Gastroesophageal sphincter (tissue), 3 donors: ENCODE measurements around the gene ARRDC5.

Experiments used
- CTCF ChIP-seq, 4 experiments: fragments of 200-600 bp in 2 of 4; fragments of 450-650 bp in 2 of 4; sonication (generic) in 1 of 4; IDR thresholded peaks; one replicate each; pipeline ENCODE4 v1.5.1; 2017 to 2019; ENCODE audit warnings: antibody characterized with exemption in 4 of 4, mild to moderate bottlenecking in 2 of 4, moderate library complexity in 2 of 4
- POLR2A ChIP-seq, 2 donors: fragments of 450-650 bp; IDR thresholded peaks; one replicate each; pipeline ENCODE4 v1.6.1; 2017; ENCODE audit warnings: antibody characterized with exemption in 2 of 2, mild to moderate bottlenecking in 2 of 2, moderate library complexity in 1 of 2

GRCh38 chr19:4866595-4867424 lies 35.9 kb downstream of the ARRDC5 start:
- no peak for TF ChIP-seq CTCF (IDR thresholded peaks at IDR 0.05)
- TF ChIP-seq POLR2A (IDR thresholded peaks at IDR 0.05), result no peak
